ENCODE measurements around the gene ADGRL3. TPM values are rescaled to one million over a fixed set of nuclear protein-coding genes. Genes with fewer than 3 reads are reported as not detected.
"Not testable (repeated sequence)": the region's sequence is repeated elsewhere in the genome, so short reads cannot be mapped to it uniquely, and the experiment has no call there.

Gene ADGRL3
- total and polyA plus RNA-seq, 5 donors: 0.52 to 3.8 (median 3.2) TPM

DNA sequence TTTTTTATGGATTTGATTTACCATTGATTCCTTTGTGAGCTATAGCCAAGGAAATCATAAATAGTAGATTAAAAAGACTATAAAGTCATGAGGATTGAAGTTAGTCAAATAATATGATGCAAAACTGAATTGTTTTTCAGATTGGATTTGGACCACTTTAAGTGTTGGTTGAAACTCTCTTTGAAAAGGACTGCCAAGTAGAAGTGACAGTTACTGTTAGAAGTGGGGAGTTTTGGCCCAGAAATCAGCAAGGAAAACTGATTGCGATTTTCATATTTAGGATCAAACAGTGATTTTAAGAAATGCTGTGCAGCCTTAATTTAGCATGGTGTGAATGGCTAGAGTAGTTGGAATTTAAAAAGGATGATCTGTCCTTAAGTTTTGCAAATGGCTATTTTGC is 4.9 kb downstream of the ADGRL3 start:
- Histone ChIP-seq H3K4me3 (ENCODE audit: low read length) (no peak overlapping the region), H3K27ac (ENCODE audit: low read length) (no peak overlapping the region), H3K9me3 (ENCODE audit: control insufficient read depth, low read length) (no peaks in the 10 kb centered on the region), H3K27me3 (ENCODE audit: control insufficient read depth, insufficient read depth) (peaks cover 2% of the 10 kb centered on the region), H3K4me1 (ENCODE audit: control insufficient read depth, insufficient read depth, low read length) (no peaks in the 10 kb centered on the region)
- ATAC-seq (no peak), DNase-seq (no peak)
- intact Hi-C loops (cut with DNase I): no loop called here
- WGBS: 82% methylated on average over 1 of the region's 1 CpG

DNA sequence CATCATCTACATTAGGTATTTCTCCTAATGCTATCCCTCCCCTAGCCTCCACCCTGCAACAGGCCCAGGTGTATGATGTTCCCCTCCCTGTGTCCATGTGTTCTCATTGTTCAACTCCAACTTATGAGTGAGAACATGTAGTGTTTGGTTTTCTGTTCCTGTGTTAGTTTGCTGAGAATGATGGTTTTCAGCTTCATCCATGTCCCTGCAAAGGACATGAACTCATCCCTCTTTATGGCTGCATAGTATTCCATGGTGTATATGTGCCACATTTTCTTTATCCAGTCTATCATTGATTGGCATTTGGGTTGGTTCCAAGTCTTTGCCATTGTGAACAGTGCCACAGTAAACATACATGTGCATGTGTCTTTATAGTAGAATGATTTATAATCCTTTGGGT is 7.0 kb downstream of the ADGRL3 start:
- H3K9me3 ChIP-seq (ENCODE audit: control insufficient read depth, low read length); DNase-seq; H3K27me3 ChIP-seq (ENCODE audit: control insufficient read depth, insufficient read depth); ATAC-seq; H3K27ac ChIP-seq (ENCODE audit: low read length); H3K4me3 ChIP-seq (ENCODE audit: low read length); intact Hi-C loops (cut with DNase I); H3K4me1 ChIP-seq (ENCODE audit: control insufficient read depth, insufficient read depth, low read length): not testable (repeated sequence)

DNA sequence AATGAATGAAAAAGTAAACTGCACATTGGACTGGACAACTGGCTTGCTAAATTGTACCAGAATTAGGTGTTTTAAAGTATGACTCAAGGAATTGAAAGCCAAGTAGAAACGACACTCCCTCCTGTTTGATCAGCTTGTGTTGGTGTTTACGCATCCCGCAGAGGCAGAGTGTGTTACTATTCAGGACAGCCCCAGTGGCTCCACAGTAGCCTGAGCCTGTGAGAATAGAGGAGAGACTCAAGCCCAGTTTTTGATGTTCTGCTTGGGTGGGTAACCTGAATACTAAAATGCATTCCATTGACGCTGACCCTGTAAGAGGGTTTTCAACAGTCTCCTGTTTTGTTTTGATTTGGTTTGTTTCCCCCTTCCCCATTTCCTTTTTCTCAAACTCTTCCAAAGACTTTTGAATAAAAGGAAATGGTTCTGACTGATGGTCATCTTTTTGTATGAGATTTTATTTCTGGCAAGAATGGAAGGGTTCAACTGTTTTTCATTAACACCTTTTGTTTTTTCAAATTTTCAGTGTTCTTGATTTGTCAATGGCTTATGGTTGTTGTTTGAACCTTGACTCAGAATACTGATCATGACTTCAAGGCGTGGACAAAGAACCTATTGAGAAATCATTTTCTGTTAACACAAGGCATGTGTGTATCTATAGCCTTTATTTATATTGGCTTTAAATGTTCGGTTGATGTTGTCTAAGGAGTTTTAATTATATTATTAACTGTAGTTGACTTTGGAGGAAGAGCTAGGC is 10.2 kb downstream of the ADGRL3 start:
- 73% methylated on average over 6 of the region's 6 CpGs for WGBS
- H3K27me3 ChIP-seq (ENCODE audit: control insufficient read depth, insufficient read depth): no peaks in the 10 kb centered on the region
- no peak overlapping the region for H3K27ac ChIP-seq (ENCODE audit: low read length)
- H3K4me1 ChIP-seq (ENCODE audit: control insufficient read depth, insufficient read depth, low read length): no peaks in the 10 kb centered on the region
- DNase-seq: no peak
- no peak for ATAC-seq
- no peak overlapping the region for H3K4me3 ChIP-seq (ENCODE audit: low read length)
- intact Hi-C loops (cut with DNase I): no loop called here
- no peaks in the 10 kb centered on the region for H3K9me3 ChIP-seq (ENCODE audit: control insufficient read depth, low read length)

DNA sequence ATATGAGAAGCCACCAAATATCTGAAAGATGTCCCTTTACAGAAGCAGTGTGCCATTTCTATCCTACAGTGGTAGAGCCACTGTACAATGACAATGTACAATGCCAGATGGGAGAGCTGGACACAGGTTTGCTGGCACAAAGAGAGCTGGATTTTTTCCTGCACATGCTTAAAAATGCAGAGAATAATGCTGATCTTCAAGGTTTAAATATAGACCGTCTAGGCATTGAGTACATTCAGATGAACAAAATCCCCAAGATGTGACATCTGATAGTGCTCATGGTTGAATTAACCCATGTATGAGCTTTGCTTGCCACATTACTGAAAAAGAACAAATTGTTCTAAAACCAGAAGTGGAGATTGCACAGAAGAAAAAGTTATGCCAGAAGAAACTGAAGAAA is 11.7 kb downstream of the ADGRL3 start:
- H3K27ac ChIP-seq (ENCODE audit: low read length): no peak overlapping the region
- H3K9me3 ChIP-seq (ENCODE audit: control insufficient read depth, low read length): no peaks in the 10 kb centered on the region
- no peak for ATAC-seq
- no peak overlapping the region for H3K4me3 ChIP-seq (ENCODE audit: low read length)
- no peaks in the 10 kb centered on the region for H3K4me1 ChIP-seq (ENCODE audit: control insufficient read depth, insufficient read depth, low read length)
- H3K27me3 ChIP-seq (ENCODE audit: control insufficient read depth, insufficient read depth): no peaks in the 10 kb centered on the region
- 61% methylated on average over 1 of the region's 1 CpG for WGBS
- intact Hi-C loops (cut with DNase I): no loop called here
- DNase-seq: no peak

- no peak for DNase-seq
- H3K4me1 ChIP-seq (ENCODE audit: control insufficient read depth, insufficient read depth, low read length): no peaks in the 10 kb centered on the region
- intact Hi-C loops (cut with DNase I): no loop called here
- WGBS: 74% methylated on average over 2 of the region's 2 CpGs
- H3K27me3 ChIP-seq (ENCODE audit: control insufficient read depth, insufficient read depth): no peaks in the 10 kb centered on the region
- ATAC-seq: no peak
- no peaks in the 10 kb centered on the region for H3K9me3 ChIP-seq (ENCODE audit: control insufficient read depth, low read length)
- H3K4me3 ChIP-seq (ENCODE audit: low read length): no peak overlapping the region
- H3K27ac ChIP-seq (ENCODE audit: low read length): no peak overlapping the region
These were observed 12.7 kb downstream of the ADGRL3 start for GRCh38 chr4:61212788-61213187.

- no peak for ATAC-seq
- no peak for DNase-seq
- no peak overlapping the region for H3K27ac ChIP-seq (ENCODE audit: low read length)
- H3K9me3 ChIP-seq (ENCODE audit: control insufficient read depth, low read length): no peaks in the 10 kb centered on the region
- no peaks in the 10 kb centered on the region for H3K27me3 ChIP-seq (ENCODE audit: control insufficient read depth, insufficient read depth)
- no peaks in the 10 kb centered on the region for H3K4me1 ChIP-seq (ENCODE audit: control insufficient read depth, insufficient read depth, low read length)
- H3K4me3 ChIP-seq (ENCODE audit: low read length): no peak overlapping the region
- 83% methylated on average over 5 of the region's 5 CpGs for WGBS
- intact Hi-C loops (cut with DNase I): no loop called here
These were observed 14.6 kb downstream of the ADGRL3 start for GRCh38 chr4:61214680-61215079.

DNA sequence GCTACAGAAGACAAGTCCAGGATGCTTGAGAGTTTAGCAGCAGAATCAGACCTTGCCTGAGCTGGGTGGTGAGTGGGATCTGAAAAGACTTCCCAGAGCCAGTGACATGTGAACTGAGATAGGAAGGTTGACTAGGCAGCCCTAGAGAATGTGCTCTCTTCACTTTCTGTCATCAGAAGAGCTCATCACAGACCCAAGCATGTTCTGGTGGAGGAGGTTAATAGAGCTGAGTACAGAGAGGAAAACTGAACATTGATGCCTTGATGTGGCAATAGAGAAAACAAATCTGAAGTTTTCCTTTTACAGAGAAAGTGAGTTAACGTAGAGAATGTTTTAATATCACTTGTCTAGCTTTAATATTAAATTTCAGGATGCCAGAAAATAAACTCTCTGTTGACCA is 17.1 kb downstream of the ADGRL3 start:
- intact Hi-C loops (cut with DNase I): no loop called here
- ATAC-seq: no peak

GRCh38 chr4:61220556-61220955 is 20.4 kb downstream of the ADGRL3 start:
- 56% methylated on average over 2 of the region's 2 CpGs for WGBS
- DNase-seq (no peak), ATAC-seq (no peak)
- no peaks in the 10 kb centered on the region for H3K9me3 ChIP-seq (ENCODE audit: control insufficient read depth, low read length)
- no peak overlapping the region for H3K27ac ChIP-seq (ENCODE audit: low read length)
- no peaks in the 10 kb centered on the region for H3K4me1 ChIP-seq (ENCODE audit: control insufficient read depth, insufficient read depth, low read length)
- intact Hi-C loops (cut with DNase I): no loop called here
- H3K4me3 ChIP-seq (ENCODE audit: low read length): no peak overlapping the region
- H3K27me3 ChIP-seq (ENCODE audit: control insufficient read depth, insufficient read depth): no peaks in the 10 kb centered on the region

More for the DNA sequence above, 17.1 kb downstream of the ADGRL3 start:
- H3K27me3 ChIP-seq (ENCODE audit: control insufficient read depth, insufficient read depth): no peaks in the 10 kb centered on the region
- H3K27ac ChIP-seq (ENCODE audit: low read length): no peak overlapping the region
- H3K9me3 ChIP-seq (ENCODE audit: control insufficient read depth, low read length): no peaks in the 10 kb centered on the region
- no peak for DNase-seq
- WGBS: 84% methylated on average over 1 of the region's 1 CpG
- no peaks in the 10 kb centered on the region for H3K4me1 ChIP-seq (ENCODE audit: control insufficient read depth, insufficient read depth, low read length)
- no peak overlapping the region for H3K4me3 ChIP-seq (ENCODE audit: low read length)

- H3K27ac ChIP-seq (ENCODE audit: low read length): no peak overlapping the region
- H3K9me3 ChIP-seq (ENCODE audit: control insufficient read depth, low read length): no peaks in the 10 kb centered on the region
- no peaks in the 10 kb centered on the region for H3K27me3 ChIP-seq (ENCODE audit: control insufficient read depth, insufficient read depth)
- ATAC-seq: no peak
- no peak overlapping the region for H3K4me3 ChIP-seq (ENCODE audit: low read length)
- no peak for DNase-seq
- WGBS: 93% methylated on average over 4 of the region's 4 CpGs
- intact Hi-C loops (cut with DNase I): no loop called here
- no peaks in the 10 kb centered on the region for H3K4me1 ChIP-seq (ENCODE audit: control insufficient read depth, insufficient read depth, low read length)
These were observed 23.3 kb downstream of the ADGRL3 start for GRCh38 chr4:61223385-61223784.

DNA sequence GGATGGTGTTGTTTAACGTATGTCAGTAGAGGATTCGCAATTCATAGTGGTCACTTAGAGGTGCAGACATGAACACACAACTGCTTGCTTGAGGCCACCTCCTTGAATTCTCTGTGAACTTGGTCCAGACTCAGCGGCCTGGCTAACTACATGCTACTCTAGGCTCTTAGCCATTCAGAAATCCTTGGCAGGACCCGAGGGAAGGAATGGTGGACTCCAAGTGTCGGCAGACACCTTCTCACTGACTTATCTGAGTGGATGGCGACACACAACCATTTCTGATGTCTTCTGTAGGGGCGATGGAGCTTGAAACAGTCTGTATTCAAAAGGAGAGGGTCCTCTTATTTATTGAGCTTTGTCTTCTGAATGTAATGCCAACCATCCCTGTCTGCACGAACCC is 24.4 kb downstream of the ADGRL3 start:
- H3K4me3 ChIP-seq (ENCODE audit: low read length): no peak overlapping the region
- H3K9me3 ChIP-seq (ENCODE audit: control insufficient read depth, low read length): no peaks in the 10 kb centered on the region
- H3K27me3 ChIP-seq (ENCODE audit: control insufficient read depth, insufficient read depth): no peaks in the 10 kb centered on the region
- intact Hi-C loops (cut with DNase I): no loop called here
- 76% methylated on average over 8 of the region's 8 CpGs for WGBS
- ATAC-seq (no peak), DNase-seq (no peak)
- H3K4me1 ChIP-seq (ENCODE audit: control insufficient read depth, insufficient read depth, low read length): no peaks in the 10 kb centered on the region
- H3K27ac ChIP-seq (ENCODE audit: low read length): no peak overlapping the region

DNA sequence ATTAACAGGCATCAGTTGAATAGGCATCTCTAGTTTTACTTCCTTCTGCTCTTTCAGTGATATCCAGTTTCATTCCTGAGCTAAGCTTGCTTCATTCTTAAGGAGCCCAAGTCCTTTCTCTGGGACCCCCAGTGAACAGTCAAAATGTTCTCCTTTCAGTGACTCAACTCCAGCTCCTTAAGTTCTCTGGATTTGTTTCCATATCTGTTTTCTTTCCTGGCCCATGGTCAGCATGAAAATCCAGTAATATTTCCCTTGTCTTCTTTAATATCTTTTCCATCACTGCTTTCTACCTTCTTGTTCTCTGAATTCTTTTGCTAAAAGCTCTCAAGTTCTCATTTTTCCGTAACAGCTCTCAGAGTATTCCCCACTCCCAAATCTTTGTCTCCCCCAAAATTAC is 25.5 kb downstream of the ADGRL3 start:
- Histone ChIP-seq H3K27me3 (ENCODE audit: control insufficient read depth, insufficient read depth) (no peaks in the 10 kb centered on the region), H3K4me3 (ENCODE audit: low read length) (no peak overlapping the region), H3K4me1 (ENCODE audit: control insufficient read depth, insufficient read depth, low read length) (no peaks in the 10 kb centered on the region), H3K27ac (ENCODE audit: low read length) (no peak overlapping the region), H3K9me3 (ENCODE audit: control insufficient read depth, low read length) (no peaks in the 10 kb centered on the region)
- WGBS: 94% methylated on average over 1 of the region's 1 CpG
- intact Hi-C loops (cut with DNase I): no loop called here
- ATAC-seq (no peak), DNase-seq (no peak)

DNA sequence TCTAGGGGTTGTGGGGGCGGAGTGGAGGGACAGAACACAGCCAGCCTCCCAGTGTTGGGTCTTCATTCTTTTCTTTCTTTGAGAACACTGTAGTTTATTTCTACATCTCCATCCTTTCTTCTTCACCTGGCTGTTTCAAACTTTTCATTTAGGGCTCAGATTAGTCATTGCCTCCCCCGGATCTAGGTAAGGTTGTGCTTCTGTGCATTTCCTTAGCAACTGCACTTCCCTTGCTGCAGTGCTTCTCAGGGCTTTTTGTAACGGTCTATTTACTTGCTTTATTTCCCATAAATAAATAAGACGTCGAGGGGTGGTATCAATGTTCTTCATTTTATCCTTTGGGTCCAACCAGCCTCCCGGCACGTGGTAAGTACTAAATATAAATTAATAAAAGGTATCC is 31.3 kb downstream of the ADGRL3 start:
- H3K4me3 ChIP-seq (ENCODE audit: low read length): no peak overlapping the region
- H3K27me3 ChIP-seq (ENCODE audit: control insufficient read depth, insufficient read depth): no peaks in the 10 kb centered on the region
- H3K27ac ChIP-seq (ENCODE audit: low read length): no peak overlapping the region
- no peaks in the 10 kb centered on the region for H3K9me3 ChIP-seq (ENCODE audit: control insufficient read depth, low read length)
- ATAC-seq: no peak
- DNase-seq: no peak
- no peaks in the 10 kb centered on the region for H3K4me1 ChIP-seq (ENCODE audit: control insufficient read depth, insufficient read depth, low read length)
- intact Hi-C loops (cut with DNase I): no loop called here
- 89% methylated on average over 7 of the region's 7 CpGs for WGBS

Measured in right cardiac atrium (tissue), 5 donors.